Mesodermal cell (in vitro differentiated cells): ENCODE measurements around the gene BTBD7.
A peak's percentile ranks its signal among the peaks of the same experiment; 100 is the strongest.

Source experiments
- H3K27ac ChIP-seq: 2 replicates; pipeline ENCODE4 v1.7.0; 2013; ENCODE audit warnings: mild to moderate bottlenecking, low read depth, low read length, moderate library complexity; ENCODE audit not compliant: severe bottlenecking
- H3K36me3 ChIP-seq: 2 replicates; pipeline ENCODE4 v1.7.1; 2013; ENCODE audit warnings: mild to moderate bottlenecking, low read length, moderate library complexity; ENCODE audit not compliant: control insufficient read depth, insufficient read depth
- H3K4me1 ChIP-seq: one replicate; pipeline ENCODE4 v1.7.1; 2013; ENCODE audit warnings: mild to moderate bottlenecking, low read length; ENCODE audit not compliant: insufficient read depth, control insufficient read depth, poor library complexity, severe bottlenecking
- H3K4me3 ChIP-seq: 2 replicates; pipeline ENCODE4 v1.7.0; 2013; ENCODE audit warnings: low read length, control low read depth, mild to moderate bottlenecking; ENCODE audit not compliant: insufficient read depth, poor library complexity, severe bottlenecking; ENCODE audit errors: extremely low read depth
- H3K9me3 ChIP-seq: 2 replicates; pipeline ENCODE4 v1.7.1; 2013; ENCODE audit warnings: mild to moderate bottlenecking, low read length, moderate library complexity; ENCODE audit not compliant: control insufficient read depth
- WGBS, 2 experiments: methylation state at CpG; one replicate each; pipeline ENCODE4 v1.1.5; 2013; ENCODE audit warnings: missing lambda C conversion rate in 2 of 2; ENCODE audit not compliant: insufficient coverage in 2 of 2; 5-methylcytosine and 5-hydroxymethylcytosine counted together

Gene BTBD7

GRCh38 chr14:93220509-93220908 is 112.3 kb downstream of the BTBD7 start:
- Histone ChIP-seq H3K27ac (no peak overlapping the region), H3K36me3 (peaks cover 78% of the 10 kb centered on the region), H3K4me3 (no peak overlapping the region), H3K4me1 (no peaks in the 10 kb centered on the region), H3K9me3 (no peaks in the 10 kb centered on the region)

GRCh38 chr14:93219103-93219726 is 113.6 kb downstream of the BTBD7 start:
- WGBS, 2 experiments, result 86 to 100% methylated on average over 1 to 2 of the region's 3 CpGs
- no peak overlapping the region for H3K4me3 ChIP-seq
- H3K36me3 ChIP-seq, result peaks cover 78% of the 10 kb centered on the region
- no peaks in the 10 kb centered on the region for H3K9me3 ChIP-seq
- H3K4me1 ChIP-seq, result no peaks in the 10 kb centered on the region
- no peak overlapping the region for H3K27ac ChIP-seq

- H3K4me1 ChIP-seq, result no peaks in the 10 kb centered on the region
- peaks cover 69% of the 10 kb centered on the region for H3K36me3 ChIP-seq
- H3K27ac ChIP-seq, result no peak overlapping the region
- no peaks in the 10 kb centered on the region for H3K9me3 ChIP-seq
- WGBS, 2 experiments, result no CpG with 5 or more reads among the region's 2 CpGs
- H3K4me3 ChIP-seq, result no peak overlapping the region
Observed at GRCh38 chr14:93214598-93214997, 118.2 kb downstream of the BTBD7 start.

GRCh38 chr14:93212432-93212831 is 120.4 kb downstream of the BTBD7 start:
- no peaks in the 10 kb centered on the region for H3K4me1 ChIP-seq
- 83% methylated on average over 3 of the region's 3 CpGs; no CpG with 5 or more reads in 1 of the 2 experiments for WGBS, 2 experiments

GRCh38 chr14:93207468-93208308 is 125.1 kb downstream of the BTBD7 start:
- Histone ChIP-seq H3K9me3 (no peaks in the 10 kb centered on the region), H3K36me3 (peaks cover 19% of the 10 kb centered on the region), H3K27ac (peak overlapping the region; percentile 59), H3K4me3 (peak overlapping the region; percentile 89), H3K4me1 (no peaks in the 10 kb centered on the region)
- 0 to 2% methylated on average over 14 to 16 of the region's 23 CpGs for WGBS, 2 experiments

More at GRCh38 chr14:93212432-93212831, 120.4 kb downstream of the BTBD7 start:
- Histone ChIP-seq H3K4me3 (no peak overlapping the region), H3K36me3 (peaks cover 59% of the 10 kb centered on the region), H3K27ac (no peak overlapping the region), H3K9me3 (no peaks in the 10 kb centered on the region)

- 0 to 1% methylated on average over 36 to 53 of the region's 65 CpGs for WGBS, 2 experiments
- peaks cover 11% of the 10 kb centered on the region for H3K36me3 ChIP-seq
- H3K4me1 ChIP-seq, result no peaks in the 10 kb centered on the region
- peak within 1 kb of the TSS; percentile 89 for H3K4me3 ChIP-seq
- peak within 1 kb of the TSS; percentile 90 for H3K27ac ChIP-seq
- H3K9me3 ChIP-seq, result no peaks in the 10 kb centered on the region
Observed at GRCh38 chr14:93206793-93207467, 125.9 kb downstream of the BTBD7 start, which contains the start of the genes GON7 and UBR7. Gene GON7 (minus strand): TSS chr14:93207065. CDS start chr14:93207037, 28 bp downstream. Gene UBR7 (plus strand): TSS chr14:93207256. CDS start chr14:93207292, 36 bp downstream.

- no peak overlapping the region for H3K4me3 ChIP-seq
- peaks cover 12% of the 10 kb centered on the region for H3K36me3 ChIP-seq
- WGBS, 2 experiments, result 80 to 94% methylated on average over 1 to 2 of the region's 7 CpGs
Observed at GRCh38 chr14:93201155-93201704, 131.6 kb downstream of the BTBD7 start.

GRCh38 chr14:93200553-93200952 is 132.3 kb downstream of the BTBD7 start:
- Histone ChIP-seq H3K36me3 (peaks cover 12% of the 10 kb centered on the region), H3K4me1 (no peaks in the 10 kb centered on the region), H3K27ac (no peak overlapping the region), H3K9me3 (no peaks in the 10 kb centered on the region), H3K4me3 (no peak overlapping the region)
- 91 to 96% methylated on average over 4 to 5 of the region's 5 CpGs for WGBS, 2 experiments

More at GRCh38 chr14:93201155-93201704, 131.6 kb downstream of the BTBD7 start:
- H3K9me3 ChIP-seq, result no peaks in the 10 kb centered on the region
- H3K27ac ChIP-seq, result no peak overlapping the region
- H3K4me1 ChIP-seq, result no peaks in the 10 kb centered on the region

- H3K4me3 ChIP-seq, result no peak overlapping the region
- H3K36me3 ChIP-seq, result peaks cover 11% of the 10 kb centered on the region
- WGBS, 2 experiments, result 96 to 97% methylated on average over 2 to 3 of the region's 4 CpGs
- H3K4me1 ChIP-seq, result no peaks in the 10 kb centered on the region
- H3K9me3 ChIP-seq, result no peaks in the 10 kb centered on the region
- no peak overlapping the region for H3K27ac ChIP-seq
Observed at GRCh38 chr14:93199031-93199430, 133.8 kb downstream of the BTBD7 start.

- Histone ChIP-seq H3K9me3 (no peaks in the 10 kb centered on the region), H3K27ac (no peak overlapping the region), H3K4me3 (no peak overlapping the region), H3K36me3 (peaks cover 12% of the 10 kb centered on the region), H3K4me1 (no peaks in the 10 kb centered on the region)
- whole genome bisulfite sequencing, 2 experiments, result 75 to 82% methylated on average over 1 of the region's 1 CpG
Observed at GRCh38 chr14:93195316-93195999, 137.4 kb downstream of the BTBD7 start.
